Keratinocyte (primary cell): ENCODE measurements around the gene DNAH10. TPM values are rescaled to one million over a fixed set of nuclear protein-coding genes. Genes with fewer than 3 reads are reported as not detected.

Source experiments
- DNase-seq: peaks from one replicate; pipeline ENCODE4 v3.0.0-alpha.2; 2011; ENCODE audit warnings: low read depth, missing footprints, low spot score
- FAIRE-seq: peaks from 2 replicates; lab custom pipeline; 2011; peaks lifted over from hg19 to GRCh38; lab: Jason Lieb, UNC
- H2AFZ ChIP-seq: 2 replicates; pipeline ENCODE4 v1.6.0; 2012; ENCODE audit warnings: low read length, control low read depth, inconsistent platforms; ENCODE audit not compliant: control insufficient read depth
- H3K27ac ChIP-seq: 2 replicates; pipeline ENCODE4 v1.5.1; 2011; ENCODE audit warnings: low read length; ENCODE audit not compliant: control insufficient read depth, insufficient read depth
- H3K27me3 ChIP-seq: 3 replicates; pipeline ENCODE4 v1.6.0; 2011; ENCODE audit warnings: low read length; ENCODE audit not compliant: control insufficient read depth, insufficient read depth; ENCODE audit errors: extremely low read depth
- H3K36me3 ChIP-seq, 2 experiments: 2 replicates in 1 of 2; 3 replicates in 1 of 2; pipeline ENCODE4 v1.5.1; 2011; ENCODE audit warnings: low read length in 2 of 2, mild to moderate bottlenecking in 1 of 2; ENCODE audit not compliant: control insufficient read depth in 2 of 2, insufficient read depth in 2 of 2; ENCODE audit errors: extremely low read depth in 1 of 2
- H3K4me1 ChIP-seq: 3 replicates; pipeline ENCODE4 v1.5.1; 2011; ENCODE audit warnings: low read length; ENCODE audit not compliant: control insufficient read depth, insufficient read depth; ENCODE audit errors: extremely low read depth
- H3K4me2 ChIP-seq: 3 replicates; pipeline ENCODE4 v1.6.0; 2011; ENCODE audit warnings: low read depth, low read length; ENCODE audit not compliant: control insufficient read depth, insufficient read depth; ENCODE audit errors: extremely low read depth
- H3K4me3 ChIP-seq, 3 experiments: fragments of 200-600 bp in 1 of 3; sonication (generic) in 1 of 3; 2 replicates in 2 of 3; 3 replicates in 1 of 3; pipeline ENCODE4 v1.5.1; 2011 to 2016; ENCODE audit warnings: low read length in 3 of 3, mild to moderate bottlenecking in 3 of 3, control low read depth in 2 of 3, inconsistent platforms in 1 of 3, low read depth in 1 of 3, mixed read lengths in 1 of 3, mixed run types in 1 of 3, moderate library complexity in 1 of 3; ENCODE audit not compliant: control insufficient read depth in 2 of 3, insufficient read depth in 2 of 3; ENCODE audit errors: extremely low read depth in 1 of 3
- H3K79me2 ChIP-seq: 2 replicates; pipeline ENCODE4 v1.6.0; 2012; ENCODE audit warnings: low read length; ENCODE audit not compliant: control insufficient read depth, insufficient read depth
- H3K9ac ChIP-seq: 3 replicates; pipeline ENCODE4 v1.6.0; 2011; ENCODE audit warnings: low read length; ENCODE audit not compliant: control insufficient read depth, insufficient read depth; ENCODE audit errors: extremely low read depth
- H3K9me1 ChIP-seq: 3 replicates; pipeline ENCODE4 v1.6.0; 2011; ENCODE audit warnings: low read length; ENCODE audit not compliant: control insufficient read depth, insufficient read depth; ENCODE audit errors: extremely low read depth
- H3K9me3 ChIP-seq: 2 replicates; pipeline ENCODE4 v1.5.1; 2012; ENCODE audit warnings: low read depth, low read length; ENCODE audit not compliant: control insufficient read depth
- H4K20me1 ChIP-seq: 3 replicates; pipeline ENCODE4 v1.6.0; 2011; ENCODE audit warnings: low read length; ENCODE audit not compliant: control insufficient read depth, insufficient read depth; ENCODE audit errors: extremely low read depth
- CTCF ChIP-seq, 3 experiments: IDR thresholded peaks in 1 of 3; conservative IDR thresholded peaks in 1 of 3; optimal IDR thresholded peaks in 1 of 3; 2 replicates in 2 of 3; 3 replicates in 1 of 3; pipeline versions ENCODE3 to v1.5.1; 2011; ENCODE audit warnings: low read length in 3 of 3, mild to moderate bottlenecking in 3 of 3, moderate library complexity in 2 of 3, control low read depth in 1 of 3, inconsistent platforms in 1 of 3; ENCODE audit not compliant: insufficient read depth in 2 of 3; ENCODE audit errors: extremely low read depth in 1 of 3
- EZH2 ChIP-seq: IDR thresholded peaks from one replicate; pipeline ENCODE4 v1.6.1; 2012; ENCODE audit warnings: inconsistent platforms, mild to moderate bottlenecking, low read length, moderate library complexity
- dilution Hi-C: fragments of 300-500 bp; cut with MboI; formaldehyde crosslinking; loops from one replicate; pipeline ENCODE4 v1.7.0; 2020; ENCODE audit warnings: low sequenced_read_pairs; ENCODE audit not compliant: extremely low pct_ligation_motif_present
- polyA plus RNA-seq, 5 experiments: library from polyadenylated mRNA; depleted of rRNA in 3 of 5; stranded (reverse) in 3 of 5; stranded (forward) in 1 of 5; unstranded in 1 of 5; fragments of >200 nt; gene quantifications; 1 replicate in 1 of 5; 2 replicates in 3 of 5; 3 replicates in 1 of 5; pipeline versions ENCODE4 v1.2.1 to v1.2.3, GENCODE V29; 2011 to 2012; ENCODE audit warnings: missing spikeins in 2 of 5, low read depth in 1 of 5, low replicate concordance in 1 of 5

Gene DNAH10
- polyA plus RNA-seq, 1 donor (not counting 4 experiments of a cell fraction or from before 2014, with no cell fraction given), result 0.08 TPM

- Histone ChIP-seq H3K27me3 (no peaks in the 10 kb centered on the region), H3K9ac (no peak overlapping the region), H2AFZ (no peak overlapping the region), H3K9me1 (no peaks in the 10 kb centered on the region), H3K4me1 (no peaks in the 10 kb centered on the region), H3K27ac (no peak overlapping the region), H4K20me1 (no peaks in the 10 kb centered on the region), H3K9me3 (no peaks in the 10 kb centered on the region), H3K4me2 (no peak overlapping the region), H3K79me2 (no peaks in the 10 kb centered on the region), H3K36me3 (peaks cover 18% of the 10 kb centered on the region in 2 experiments), H3K4me3 (no peak overlapping the region)
- dilution Hi-C loops, result no loop called here
- DNase-seq (no peak), FAIRE-seq (no peak)
- TF ChIP-seq CTCF (optimal IDR thresholded peaks at IDR 0.05 in 1 of 3, IDR thresholded peaks at IDR 0.05 in 1 of 3, conservative IDR thresholded peaks at IDR 0.05 in 1 of 3; ENCODE audit: extremely low read depth in 1 of 3, insufficient read depth in 2 of 3, low read length in 3 of 3) (no peak), EZH2 (no peak)
Observed at GRCh38 chr12:123732251-123732650, 29.9 kb upstream of the DNAH10 start.

- TF ChIP-seq EZH2 (no peak), CTCF (optimal IDR thresholded peaks at IDR 0.05 in 1 of 3, IDR thresholded peaks at IDR 0.05 in 1 of 3, conservative IDR thresholded peaks at IDR 0.05 in 1 of 3; ENCODE audit: extremely low read depth in 1 of 3, insufficient read depth in 2 of 3, low read length in 3 of 3) (no peak)
- Histone ChIP-seq H3K27me3 (no peaks in the 10 kb centered on the region), H3K79me2 (no peaks in the 10 kb centered on the region), H3K9ac (no peak overlapping the region), H2AFZ (no peak overlapping the region), H3K27ac (no peak overlapping the region), H3K36me3 (peaks cover 14 to 22% of the 10 kb centered on the region in 2 experiments), H3K4me3 (no peak overlapping the region), H3K9me1 (no peaks in the 10 kb centered on the region), H4K20me1 (no peaks in the 10 kb centered on the region), H3K4me2 (no peak overlapping the region), H3K4me1 (no peaks in the 10 kb centered on the region), H3K9me3 (no peaks in the 10 kb centered on the region)
- FAIRE-seq (no peak), DNase-seq (no peak)
- dilution Hi-C loops, result no loop called here
Observed at GRCh38 chr12:123733229-123733628, 28.9 kb upstream of the DNAH10 start.
